SJCRH30 (cell line): Measurements from ENCODE around the gene SMG5. TPM values are rescaled to one million over a fixed set of nuclear protein-coding genes. Genes with fewer than 3 reads are reported as not detected.

Experiments used
- DNase-seq, 2 experiments: peaks; one replicate each; pipeline ENCODE4 v3.0.0-alpha.2; 2015 to 2020
- H3K27ac ChIP-seq: fragments of 250-450 bp; sonication (Bioruptor Pico); 2 replicates; pipeline ENCODE4 v1.5.1; 2020; ENCODE audit warnings: mild to moderate bottlenecking, moderate library complexity
- H3K27me3 ChIP-seq: fragments of 250-450 bp; sonication (Bioruptor Pico); 2 replicates; pipeline ENCODE4 v1.5.1; 2020; ENCODE audit warnings: mild to moderate bottlenecking, moderate library complexity
- H3K36me3 ChIP-seq: fragments of 250-450 bp; sonication (Bioruptor Pico); 2 replicates; pipeline ENCODE4 v1.5.1; 2020; ENCODE audit warnings: mild to moderate bottlenecking, moderate library complexity
- H3K4me1 ChIP-seq: fragments of 250-450 bp; sonication (Bioruptor Pico); 2 replicates; pipeline ENCODE4 v1.5.1; 2020; ENCODE audit warnings: mild to moderate bottlenecking, moderate library complexity
- H3K4me3 ChIP-seq: fragments of 250-450 bp; sonication (Bioruptor Pico); 2 replicates; pipeline ENCODE4 v1.5.1; 2020; ENCODE audit warnings: mild to moderate bottlenecking, moderate library complexity
- H3K9me3 ChIP-seq: fragments of 250-450 bp; sonication (Bioruptor Pico); replicated peaks from 2 replicates; pipeline ENCODE4 v1.5.1; 2020; ENCODE audit warnings: mild to moderate bottlenecking, moderate library complexity
- total RNA-seq: library from RNA; depleted of rRNA; stranded (reverse); fragments of >200 nt; shearing (Covaris generic); gene quantifications from 2 replicates; pipeline ENCODE4 v1.2.3, GENCODE V29; 2014

SMG5 gene
- total RNA-seq, 1 experiment from 2014 or later, result 74.2 TPM

GRCh38 chr1:156242738-156243137 is 39.9 kb downstream of the SMG5 start:
- Histone ChIP-seq H3K4me3 (no peak overlapping the region), H3K27ac (no peak overlapping the region), H3K27me3 (no peaks in the 10 kb centered on the region), H3K36me3 (peaks cover 7% of the 10 kb centered on the region), H3K4me1 (peaks cover 8% of the 10 kb centered on the region), H3K9me3 (no peaks in the 10 kb centered on the region)
- DNase-seq, result no peak

GRCh38 chr1:156241926-156242325 is 40.7 kb downstream of the SMG5 start, which contains the start of gene BGLAP:
Gene BGLAP (plus strand): TSS chr1:156242184. CDS start chr1:156242232, 48 bp downstream.
- Histone ChIP-seq H3K4me1 (peaks cover 8% of the 10 kb centered on the region), H3K27ac (0 out of 2 replicates have a peak within 1 kb of the TSS, but pooled peaks have one; percentile 1)
- no peak for DNase-seq

GRCh38 chr1:156241311-156241811 is 41.3 kb downstream of the SMG5 start:
- Histone ChIP-seq H3K9me3 (no peaks in the 10 kb centered on the region), H3K36me3 (peaks cover 7% of the 10 kb centered on the region), H3K4me3 (no peak overlapping the region), H3K4me1 (peaks cover 8% of the 10 kb centered on the region), H3K27ac (0 out of 2 replicates have a peak overlapping the region, but pooled peaks have one; percentile 1), H3K27me3 (no peaks in the 10 kb centered on the region)
- peak; percentile 54 to 55 for DNase-seq

More at GRCh38 chr1:156241926-156242325, 40.7 kb downstream of the SMG5 start, which contains the start of gene BGLAP:
- Histone ChIP-seq H3K36me3 (peaks cover 7% of the 10 kb centered on the region), H3K4me3 (no peak within 1 kb of the TSS), H3K9me3 (no peaks in the 10 kb centered on the region), H3K27me3 (no peaks in the 10 kb centered on the region)

- Histone ChIP-seq H3K27ac (no peak overlapping the region), H3K4me3 (no peak overlapping the region), H3K9me3 (no peaks in the 10 kb centered on the region), H3K36me3 (peaks cover 7% of the 10 kb centered on the region), H3K4me1 (peaks cover 8% of the 10 kb centered on the region), H3K27me3 (no peaks in the 10 kb centered on the region)
- no peak for DNase-seq
These were observed 44.4 kb downstream of the SMG5 start for GRCh38 chr1:156238248-156238647.

DNA sequence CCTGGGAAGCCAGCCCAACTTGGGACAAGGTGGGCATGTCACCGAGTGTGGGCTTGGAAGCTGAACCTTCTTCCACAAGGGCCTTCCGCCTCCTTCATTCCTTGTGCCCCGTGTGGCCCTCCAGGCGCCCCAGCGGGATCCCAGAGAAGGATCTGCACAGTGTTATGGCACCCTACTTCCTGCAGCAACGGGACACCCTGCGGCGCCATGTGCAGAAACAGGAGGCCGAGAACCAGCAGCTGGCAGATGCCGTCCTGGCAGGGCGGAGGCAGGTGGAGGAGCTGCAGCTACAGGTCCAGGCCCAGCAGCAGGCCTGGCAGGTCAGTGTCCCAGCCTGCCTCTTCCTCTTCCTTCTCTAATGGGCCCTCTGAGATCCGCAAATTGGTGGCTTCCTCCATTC is 46.5 kb downstream of the SMG5 start:
- DNase-seq, result no peak
- Histone ChIP-seq H3K9me3 (no peaks in the 10 kb centered on the region), H3K27me3 (no peaks in the 10 kb centered on the region), H3K27ac (no peak overlapping the region), H3K36me3 (peaks cover 7% of the 10 kb centered on the region), H3K4me1 (peaks cover 2% of the 10 kb centered on the region; the same call in 1 of the 2 replicates), H3K4me3 (no peak overlapping the region)

DNA sequence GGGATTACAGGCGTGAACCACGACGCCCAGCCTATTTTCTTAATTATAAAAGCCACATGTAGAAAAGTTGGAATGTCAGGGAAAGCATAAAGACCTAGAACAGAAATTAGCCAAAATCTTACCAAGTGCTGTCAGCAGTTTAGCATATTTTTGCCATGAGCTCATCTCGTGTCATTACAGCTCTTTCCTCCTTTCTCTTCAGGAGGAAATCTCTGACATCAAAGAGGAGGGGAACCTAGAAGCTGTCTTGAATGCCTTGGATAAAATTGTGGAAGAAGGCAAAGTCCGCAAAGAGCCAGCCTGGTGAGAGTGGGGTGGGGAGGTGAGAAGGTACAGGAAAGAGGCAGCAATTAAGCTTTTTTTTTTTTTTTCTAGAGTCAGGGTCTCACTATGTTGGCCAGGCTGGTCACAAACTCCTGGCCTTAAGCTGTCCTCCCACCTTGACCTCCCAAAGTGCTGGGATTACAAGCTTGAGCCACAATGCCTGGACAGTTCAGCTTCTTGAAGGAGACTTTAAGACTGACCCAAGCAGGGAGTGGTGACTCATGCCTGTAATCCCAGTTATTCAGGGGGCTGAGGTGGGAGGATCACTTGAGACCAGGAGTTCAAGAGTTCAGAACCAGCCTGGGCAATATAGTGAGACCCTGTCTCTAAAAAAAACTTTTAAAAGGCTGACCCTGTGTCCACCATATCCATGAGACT is 49.0 kb downstream of the SMG5 start:
- DNase-seq, result no peak
- Histone ChIP-seq H3K27me3 (no peaks in the 10 kb centered on the region), H3K36me3 (peaks cover 7% of the 10 kb centered on the region), H3K4me3 (no peak overlapping the region), H3K4me1 (no peaks in the 10 kb centered on the region), H3K27ac (no peak overlapping the region), H3K9me3 (no peaks in the 10 kb centered on the region)

DNA sequence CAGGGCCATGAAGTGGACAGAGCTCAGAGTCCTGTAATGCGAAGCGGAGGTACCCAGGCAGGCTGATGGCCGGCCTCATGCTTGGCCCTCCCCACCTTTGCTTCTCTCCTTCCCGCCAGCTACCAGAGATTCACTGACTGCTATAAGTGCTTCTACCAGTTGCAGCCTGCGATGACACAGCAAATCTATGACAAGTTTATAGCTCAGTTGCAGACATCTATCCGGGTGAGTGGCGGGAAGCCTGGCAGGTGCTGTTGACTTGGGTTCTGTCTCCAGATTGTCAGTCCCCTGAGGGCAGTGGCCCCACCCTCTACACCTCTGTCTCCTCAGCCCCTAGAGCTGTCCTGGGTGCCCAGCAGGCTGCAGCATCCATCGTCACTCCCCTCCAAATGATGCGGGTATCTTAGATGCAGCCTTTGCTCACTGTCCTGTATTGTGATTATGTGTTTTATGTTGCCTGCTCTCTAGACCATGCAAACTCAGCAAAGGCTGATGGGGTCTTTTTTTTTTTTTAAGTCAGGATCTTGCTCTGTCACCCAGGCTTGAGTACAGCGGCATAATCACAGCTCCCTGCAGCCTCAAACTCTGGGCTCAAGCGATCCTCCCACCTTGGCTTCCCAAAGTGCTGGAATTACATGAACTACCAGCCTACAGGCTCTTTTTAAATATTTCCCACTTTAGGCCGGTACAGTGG is 50.3 kb downstream of the SMG5 start:
- no peak overlapping the region for H3K27ac ChIP-seq
- no peaks in the 10 kb centered on the region for H3K27me3 ChIP-seq
- no peaks in the 10 kb centered on the region; the same call in 1 of the 2 replicates for H3K36me3 ChIP-seq

DNA sequence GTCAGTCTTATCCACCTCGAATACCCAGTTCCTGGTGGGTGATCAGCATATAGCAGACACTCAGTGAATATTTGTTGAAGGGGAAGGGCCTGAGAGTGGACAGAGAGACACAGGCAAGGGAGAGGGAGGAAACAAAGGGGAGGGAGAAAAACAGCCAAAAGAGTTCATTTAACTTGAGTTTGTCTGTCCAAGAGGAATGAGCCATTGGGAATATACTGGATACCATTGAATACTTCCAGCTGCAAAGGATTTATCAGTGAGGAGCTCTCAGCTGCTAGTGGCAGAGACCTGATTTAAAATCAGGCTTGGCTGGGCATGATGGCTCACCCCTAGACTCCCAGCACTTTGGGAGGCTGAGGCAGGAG is 52.2 kb downstream of the SMG5 start:
- Histone ChIP-seq H3K4me1 (no peaks in the 10 kb centered on the region), H3K4me3 (no peak overlapping the region), H3K27ac (no peak overlapping the region), H3K36me3 (peaks cover 6% of the 10 kb centered on the region; the same call in 1 of the 2 replicates), H3K9me3 (no peaks in the 10 kb centered on the region), H3K27me3 (no peaks in the 10 kb centered on the region)
- no peak for DNase-seq

More for the DNA sequence above, 50.3 kb downstream of the SMG5 start:
- H3K4me1 ChIP-seq, result no peaks in the 10 kb centered on the region
- no peak for DNase-seq
- no peaks in the 10 kb centered on the region for H3K9me3 ChIP-seq
- H3K4me3 ChIP-seq, result no peak overlapping the region

GRCh38 chr1:156229809-156230472 is 52.7 kb downstream of the SMG5 start:
- Histone ChIP-seq H3K9me3 (no peaks in the 10 kb centered on the region), H3K4me3 (no peak overlapping the region), H3K27me3 (no peaks in the 10 kb centered on the region), H3K27ac (no peak overlapping the region), H3K4me1 (no peaks in the 10 kb centered on the region), H3K36me3 (peaks cover 6% of the 10 kb centered on the region; the same call in 1 of the 2 replicates)
- no peak for DNase-seq

DNA sequence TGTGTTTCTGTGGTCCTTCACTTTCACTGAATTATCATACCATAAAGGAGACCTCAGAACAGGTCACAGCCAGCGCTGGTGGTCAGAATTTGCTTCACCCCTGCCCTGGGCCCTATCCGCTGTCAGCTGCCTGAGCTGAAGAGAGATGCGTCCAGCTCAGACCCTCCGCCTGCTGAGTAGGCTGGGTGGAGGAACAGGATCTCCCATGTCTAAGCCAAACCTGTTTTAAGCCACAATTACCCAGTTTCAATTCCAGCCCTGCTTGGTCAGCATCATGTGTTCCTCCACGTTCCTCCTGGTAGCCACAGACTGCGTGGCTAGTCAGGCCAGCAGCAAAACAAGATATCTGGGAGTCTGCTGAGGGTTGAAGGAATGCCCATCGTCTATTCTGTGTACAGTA is 54.1 kb downstream of the SMG5 start:
- Histone ChIP-seq H3K4me3 (no peak overlapping the region), H3K4me1 (no peaks in the 10 kb centered on the region), H3K27ac (no peak overlapping the region), H3K27me3 (no peaks in the 10 kb centered on the region), H3K9me3 (no peaks in the 10 kb centered on the region), H3K36me3 (peaks cover 13% of the 10 kb centered on the region; the same call in 1 of the 2 replicates)
- no peak for DNase-seq

- Histone ChIP-seq H3K9me3 (no peaks in the 10 kb centered on the region), H3K36me3 (peaks cover 19% of the 10 kb centered on the region), H3K27me3 (no peaks in the 10 kb centered on the region), H3K4me3 (no peak overlapping the region), H3K4me1 (no peaks in the 10 kb centered on the region), H3K27ac (no peak overlapping the region)
- DNase-seq, result no peak
These were observed 55.8 kb downstream of the SMG5 start for GRCh38 chr1:156226782-156227181.

GRCh38 chr1:156226116-156226538 is 56.5 kb downstream of the SMG5 start:
- Histone ChIP-seq H3K27me3 (no peaks in the 10 kb centered on the region), H3K9me3 (no peaks in the 10 kb centered on the region), H3K27ac (no peak overlapping the region), H3K4me1 (no peaks in the 10 kb centered on the region), H3K4me3 (no peak overlapping the region), H3K36me3 (peaks cover 19% of the 10 kb centered on the region)
- DNase-seq, result no peak

DNA sequence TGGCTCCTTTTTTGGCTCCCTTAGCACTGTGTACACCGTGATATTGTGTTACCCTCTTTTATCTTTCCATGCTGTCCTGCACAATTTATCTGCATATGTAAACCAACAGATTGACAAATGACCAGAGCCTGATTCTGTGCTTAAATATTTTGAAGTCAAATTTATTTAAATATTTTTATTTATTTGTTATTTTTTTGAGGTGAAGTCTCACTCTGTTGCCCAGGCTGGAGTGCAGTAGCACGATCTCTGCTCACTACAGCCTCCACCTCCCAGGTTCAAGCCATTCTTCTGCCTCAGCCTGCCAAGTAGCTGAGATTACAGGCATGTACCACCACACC is 57.0 kb downstream of the SMG5 start:
- Histone ChIP-seq H3K4me3 (no peak overlapping the region), H3K9me3 (no peaks in the 10 kb centered on the region), H3K4me1 (no peaks in the 10 kb centered on the region), H3K27me3 (no peaks in the 10 kb centered on the region), H3K36me3 (peaks cover 21% of the 10 kb centered on the region), H3K27ac (no peak overlapping the region)
- DNase-seq, result no peak

DNA sequence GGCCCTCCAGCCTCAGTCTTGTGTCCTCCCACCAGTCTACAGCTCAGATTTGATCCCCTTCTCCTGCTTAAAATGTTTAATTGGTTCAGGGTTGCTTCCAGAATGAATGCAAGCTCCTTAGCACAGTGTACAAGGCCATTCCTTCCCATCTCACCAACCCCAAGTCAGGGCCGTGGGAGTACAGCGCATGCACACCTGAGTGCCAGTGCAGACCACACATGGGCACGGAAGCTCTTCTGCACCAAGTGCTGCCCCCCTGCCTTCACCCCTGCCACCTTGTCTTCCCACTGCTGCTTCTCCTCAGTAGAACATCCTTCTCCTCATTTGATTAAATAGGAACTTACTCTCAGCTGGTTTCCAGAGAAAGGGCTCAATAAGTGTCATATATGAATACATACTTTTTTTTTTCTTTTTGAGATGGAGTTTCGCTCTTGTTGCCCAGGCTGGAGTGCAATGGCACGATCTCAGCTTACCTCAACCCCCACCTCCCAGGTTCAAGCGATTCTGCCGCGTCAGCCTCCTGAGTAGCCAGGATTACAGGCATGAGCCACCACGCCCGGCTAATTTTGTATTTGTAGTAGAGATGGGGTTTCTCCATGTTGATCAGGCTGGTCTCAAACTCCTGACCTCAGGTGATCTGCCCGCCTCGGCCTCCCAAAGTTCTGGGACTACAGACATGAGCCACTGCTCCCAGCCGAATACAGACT is 60.5 kb downstream of the SMG5 start:
- DNase-seq, result no peak
- no peaks in the 10 kb centered on the region for H3K27me3 ChIP-seq
- H3K4me1 ChIP-seq, result no peaks in the 10 kb centered on the region
- H3K4me3 ChIP-seq, result no peak overlapping the region
- H3K9me3 ChIP-seq, result no peaks in the 10 kb centered on the region
- peaks cover 22% of the 10 kb centered on the region for H3K36me3 ChIP-seq
- no peak overlapping the region for H3K27ac ChIP-seq
